ENCODE data around the gene ADGRG1.

GRCh38 chr16:57627184-57627871, 1.1 kb upstream of the ADGRG1 start:
- TF ChIP-seq CTCF (IDR thresholded peaks at IDR 0.05) (no peak), ZFX (IDR thresholded peaks at IDR 0.05; ENCODE audit: borderline replicate concordance) (no peak)
